Caco-2 (cell line): ENCODE measurements around the gene TOMM70. TPM values are rescaled to one million over a fixed set of nuclear protein-coding genes. Genes with fewer than 3 reads are reported as not detected.

Experiments used
- BruUV-seq: library from RNA; stranded (reverse); fragments of 400-500 nt; replicated peaks from 2 replicates; lab custom pipeline; 2021; lab: Mats Ljungman, UMichigan
- CTCF ChIA-PET: fragments of 300-600 bp; sonication (Branson Sonifier 250); formaldehyde crosslinking; loops from one replicate; lab custom pipeline; 2022; ENCODE audit warnings: antibody characterized with exemption; lab: Charles Lee
- POLR2A ChIA-PET: fragments of 300-600 bp; sonication (Branson Sonifier 250); formaldehyde crosslinking; loops from one replicate; lab custom pipeline; 2022; ENCODE audit warnings: antibody characterized with exemption; lab: Charles Lee
- DNase-seq, 2 experiments: peaks; one replicate each; pipeline versions ENCODE4 v3.0.0 to v3.0.0-alpha.2; 2020 to 2022
- H3K27me3 ChIP-seq: replicated peaks from 2 replicates; pipeline ENCODE4 v1.6.0; 2011; ENCODE audit warnings: low read length; ENCODE audit not compliant: control insufficient read depth, insufficient read depth
- H3K36me3 ChIP-seq: 2 replicates; pipeline ENCODE4 v1.5.1; 2011; ENCODE audit warnings: low read length; ENCODE audit not compliant: control insufficient read depth, insufficient read depth
- H3K4me1 ChIP-seq: fragments of 250-450 bp; sonication (Bioruptor Pico); 2 replicates; pipeline ENCODE4 v1.5.1; 2020; ENCODE audit warnings: mild to moderate bottlenecking
- H3K4me3 ChIP-seq: 2 replicates; pipeline ENCODE4 v1.5.1; 2011; ENCODE audit warnings: low read depth, mild to moderate bottlenecking, control low read depth, low read length
- H3K9me3 ChIP-seq: fragments of 250-450 bp; sonication (Bioruptor Pico); 2 replicates; pipeline ENCODE4 v1.5.1; 2020; ENCODE audit warnings: mild to moderate bottlenecking, moderate library complexity
- H3K27ac Mint-ChIP-seq: one replicate; pipeline ENCODE4 v1.8.0; 2022; ENCODE audit warnings: mixed read lengths; ENCODE audit not compliant: unreplicated experiment
- H3K27me3 Mint-ChIP-seq: one replicate; pipeline ENCODE4 v1.8.0; 2022; ENCODE audit warnings: mixed read lengths; ENCODE audit not compliant: insufficient read depth, unreplicated experiment
- H3K36me3 Mint-ChIP-seq: one replicate; pipeline ENCODE4 v1.8.0; 2022; ENCODE audit warnings: mild to moderate bottlenecking, mixed read lengths; ENCODE audit not compliant: insufficient read depth, unreplicated experiment
- H3K4me1 Mint-ChIP-seq: one replicate; pipeline ENCODE4 v1.8.0; 2022; ENCODE audit warnings: low read depth, mixed read lengths; ENCODE audit not compliant: unreplicated experiment
- H3K4me3 Mint-ChIP-seq: one replicate; pipeline ENCODE4 v1.8.0; 2022; ENCODE audit warnings: mild to moderate bottlenecking, moderate library complexity, mixed read lengths; ENCODE audit not compliant: unreplicated experiment
- H3K9me3 Mint-ChIP-seq: one replicate; pipeline ENCODE4 v1.8.0; 2022; ENCODE audit warnings: mixed read lengths; ENCODE audit not compliant: unreplicated experiment
- intact Hi-C: fragments of 100-400 bp; cut with micrococcal nuclease; formaldehyde crosslinking; loops from one replicate; pipeline ENCODE4 v1.10.0; 2022; ENCODE audit not compliant: unreplicated experiment
- total RNA-seq: library from RNA; stranded (reverse); gene quantifications from 2 replicates; pipeline ENCODE4 v1.2.3, GENCODE V29; 2022
- TF ChIP-seq, protein P1 (sequence below), 2 experiments: fragments of 200-600 bp in 1 of 2; IDR thresholded peaks; 1 replicate in 1 of 2; 2 replicates in 1 of 2; pipeline versions ENCODE4 v1.5.1 to v1.8.0; 2011 to 2022; ENCODE audit warnings: antibody characterized with exemption in 1 of 2, control low read depth in 1 of 2, inconsistent platforms in 1 of 2, low read depth in 1 of 2, low read length in 1 of 2, mild to moderate bottlenecking in 1 of 2, moderate library complexity in 1 of 2; ENCODE audit not compliant: insufficient read depth in 1 of 2, severe bottlenecking in 1 of 2, unreplicated experiment in 1 of 2

TOMM70 gene
- total RNA-seq, 1 experiment from 2014 or later: 50.7 TPM

DNA sequence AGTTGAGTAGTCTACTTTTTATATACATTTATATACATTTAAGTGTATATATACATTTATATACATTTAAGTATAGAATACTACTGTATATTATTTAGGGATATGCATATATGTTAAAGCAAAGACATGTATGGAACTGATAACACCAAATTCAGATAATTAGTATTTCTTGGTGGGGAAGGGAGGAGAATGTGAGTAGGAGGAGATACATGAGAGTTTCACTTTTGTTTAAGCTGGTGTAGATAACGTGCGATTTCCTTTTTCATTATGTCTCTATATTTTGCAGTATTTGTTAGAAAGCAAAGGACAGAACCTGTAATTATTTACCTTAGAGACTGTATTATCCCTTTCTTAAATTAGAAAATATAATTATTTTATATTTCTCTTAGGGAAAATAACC lies 83.0 kb downstream of the TOMM70 start:
- no peak for DNase-seq
- intact Hi-C loops: loop anchor here (5.0 kb wide), 3 partner anchors 84 to 486 kb away; partner anchors contain the start of genes LNP1 and TOMM70
- Mint-ChIP-seq H3K27ac (no peak overlapping the region), H3K4me1 (no peaks in the 10 kb centered on the region), H3K9me3 (no peaks in the 10 kb centered on the region), H3K4me3 (no peak overlapping the region), H3K27me3 (no peaks in the 10 kb centered on the region), H3K36me3 (peaks cover 25% of the 10 kb centered on the region)
- Histone ChIP-seq H3K4me1 (no peaks in the 10 kb centered on the region), H3K9me3 (no peaks in the 10 kb centered on the region), H3K4me3 (no peak overlapping the region), H3K27me3 (no peaks in the 10 kb centered on the region), H3K36me3 (no peaks in the 10 kb centered on the region; the same call in 1 of the 2 replicates)
- TF ChIP-seq, protein P1, sequence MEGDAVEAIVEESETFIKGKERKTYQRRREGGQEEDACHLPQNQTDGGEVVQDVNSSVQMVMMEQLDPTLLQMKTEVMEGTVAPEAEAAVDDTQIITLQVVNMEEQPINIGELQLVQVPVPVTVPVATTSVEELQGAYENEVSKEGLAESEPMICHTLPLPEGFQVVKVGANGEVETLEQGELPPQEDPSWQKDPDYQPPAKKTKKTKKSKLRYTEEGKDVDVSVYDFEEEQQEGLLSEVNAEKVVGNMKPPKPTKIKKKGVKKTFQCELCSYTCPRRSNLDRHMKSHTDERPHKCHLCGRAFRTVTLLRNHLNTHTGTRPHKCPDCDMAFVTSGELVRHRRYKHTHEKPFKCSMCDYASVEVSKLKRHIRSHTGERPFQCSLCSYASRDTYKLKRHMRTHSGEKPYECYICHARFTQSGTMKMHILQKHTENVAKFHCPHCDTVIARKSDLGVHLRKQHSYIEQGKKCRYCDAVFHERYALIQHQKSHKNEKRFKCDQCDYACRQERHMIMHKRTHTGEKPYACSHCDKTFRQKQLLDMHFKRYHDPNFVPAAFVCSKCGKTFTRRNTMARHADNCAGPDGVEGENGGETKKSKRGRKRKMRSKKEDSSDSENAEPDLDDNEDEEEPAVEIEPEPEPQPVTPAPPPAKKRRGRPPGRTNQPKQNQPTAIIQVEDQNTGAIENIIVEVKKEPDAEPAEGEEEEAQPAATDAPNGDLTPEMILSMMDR (IDR thresholded peaks at IDR 0.05; ENCODE audit: insufficient read depth in 1 of 2, low read depth in 1 of 2, low read length in 1 of 2, severe bottlenecking in 1 of 2, unreplicated experiment in 1 of 2): no peak
- POLR2A ChIA-PET: no interaction called here
- CTCF ChIA-PET: no interaction called here
- no TSS peak for BruUV-seq

DNA sequence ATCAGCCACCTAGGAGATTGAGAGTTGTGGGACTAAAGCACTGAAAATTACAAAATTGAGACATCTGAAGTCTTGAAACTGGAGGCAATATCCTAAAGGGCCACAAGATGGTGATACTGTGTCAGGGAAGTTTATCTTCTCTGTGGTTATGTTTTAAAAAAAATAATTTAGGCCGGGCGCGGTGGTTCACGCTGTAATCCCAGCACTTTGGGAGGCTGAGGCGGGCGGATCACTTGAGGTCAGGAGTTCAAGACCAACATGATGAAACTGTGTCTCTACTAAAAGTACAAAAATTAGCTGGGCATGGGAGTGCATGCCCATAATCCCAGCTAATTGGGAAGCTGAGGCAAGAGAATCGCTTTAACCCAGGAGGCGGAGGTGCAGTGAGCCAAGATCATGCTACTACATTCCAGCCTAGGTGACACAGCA lies 84.2 kb downstream of the TOMM70 start:
- no peaks in the 10 kb centered on the region; the same call in 1 of the 2 replicates for H3K36me3 ChIP-seq
- H3K27me3 Mint-ChIP-seq: no peaks in the 10 kb centered on the region
- BruUV-seq: no TSS peak
- H3K4me1 Mint-ChIP-seq: no peaks in the 10 kb centered on the region
- no peaks in the 10 kb centered on the region for H3K4me1 ChIP-seq
- H3K27me3 ChIP-seq: no peaks in the 10 kb centered on the region
- DNase-seq: peak; percentile 39 to 59
- no peak overlapping the region for H3K27ac Mint-ChIP-seq
- intact Hi-C loops: loop anchor here (1.0 to 5.0 kb wide), 6 partner anchors 86 to 484 kb away; partner anchors contain the start of genes LNP1 and TOMM70
- H3K9me3 Mint-ChIP-seq: no peaks in the 10 kb centered on the region
- TF ChIP-seq, protein P1 (IDR thresholded peaks at IDR 0.05; ENCODE audit: insufficient read depth in 1 of 2, low read depth in 1 of 2, low read length in 1 of 2, severe bottlenecking in 1 of 2, unreplicated experiment in 1 of 2): peak; percentile 59 to 64
- POLR2A ChIA-PET: interaction anchor here (0.6 kb wide), 1 partner anchor 485 kb away, joined by 3 read pairs; no protein-coding TSS in a partner anchor
- peaks cover 30% of the 10 kb centered on the region for H3K36me3 Mint-ChIP-seq
- no peak overlapping the region for H3K4me3 Mint-ChIP-seq
- CTCF ChIA-PET: interaction anchor here (0.6 to 1.4 kb wide), 2 partner anchors 407 to 485 kb away, joined by 3 to 9 read pairs; no protein-coding TSS in a partner anchor
- H3K4me3 ChIP-seq: no peak overlapping the region
- no peaks in the 10 kb centered on the region for H3K9me3 ChIP-seq

Other genes with a start within 250 kb of the TOMM70 start
- 39.8 and 45.2 TPM in 2 replicates for gene TBC1D23, start 140.1 kb downstream of the TOMM70 start, total RNA-seq
- 59.7 and 64.1 TPM in 2 replicates for gene NIT2, start 66.3 kb downstream of the TOMM70 start, total RNA-seq
- gene LNP1, start 450 bp upstream of the TOMM70 start, total RNA-seq: 2.4 and 3.3 TPM in 2 replicates
- gene TMEM45A, start 91.5 kb upstream of the TOMM70 start, total RNA-seq: 4.3 and 5.6 TPM in 2 replicates
- gene ADGRG7, start 208.5 kb upstream of the TOMM70 start, total RNA-seq: 2.9 and 4.2 TPM in 2 replicates